K562 (cell line): ENCODE results near the gene PTPN9. TPM values are rescaled to one million over a fixed set of nuclear protein-coding genes. Genes with fewer than 3 reads are reported as not detected.

Source experiments
- FOS ChIP-seq: IDR thresholded peaks from 3 replicates; pipeline ENCODE4 v1.6.1; 2011; ENCODE audit not compliant: insufficient read length; ENCODE audit errors: extremely low read depth
- FOXJ2 ChIP-seq: fragments of 200-800 bp; sonication (Bioruptor generic); IDR thresholded peaks from 2 replicates; pipeline ENCODE4 v1.6.1; 2016; ENCODE audit warnings: missing genetic modification characterization, missing compliant biosample characterization
- HMGXB4 ChIP-seq: sonication (generic); formaldehyde crosslinking; IDR thresholded peaks from 2 replicates; pipeline ENCODE4 v1.8.1; 2023; ENCODE audit warnings: mild to moderate bottlenecking, missing genetic modification reagents
- JUND ChIP-seq, 2 experiments: IDR thresholded peaks; 2 replicates in 1 of 2; 3 replicates in 1 of 2; pipeline ENCODE4 v1.6.1; 2011; ENCODE audit warnings: borderline replicate concordance in 2 of 2, low read depth in 2 of 2, low read length in 2 of 2, improper control_type of control experiment in 1 of 2, missing biosample characterization in 1 of 2, missing genetic modification characterization in 1 of 2, missing genetic modification reagents in 1 of 2
- KDM4B ChIP-seq, 2 experiments: fragments of 450-650 bp in 1 of 2; sonication (generic) in 1 of 2; IDR thresholded peaks; 2 replicates each; pipeline ENCODE4 v1.6.1; 2016 to 2017; ENCODE audit warnings: borderline replicate concordance in 2 of 2, antibody characterized with exemption in 1 of 2, low read depth in 1 of 2, mild to moderate bottlenecking in 1 of 2
- MEF2A ChIP-seq: IDR thresholded peaks from 2 replicates; pipeline ENCODE4 v1.6.1; 2011; ENCODE audit warnings: low read depth, mild to moderate bottlenecking, low read length, moderate library complexity; ENCODE audit not compliant: control insufficient read depth
- MYBL2 ChIP-seq, 2 experiments: fragments of 450-650 bp in 1 of 2; sonication (generic) in 1 of 2; formaldehyde crosslinking in 1 of 2; IDR thresholded peaks; 2 replicates each; pipeline versions ENCODE4 v1.6.1 to v1.8.1; 2017 to 2022; ENCODE audit warnings: borderline replicate concordance in 1 of 2, inconsistent platforms in 1 of 2, low read depth in 1 of 2, mild to moderate bottlenecking in 1 of 2, missing genetic modification reagents in 1 of 2, moderate library complexity in 1 of 2
- POLR2G ChIP-seq: fragments of 200-400 bp; formaldehyde crosslinking; IDR thresholded peaks from 2 replicates; pipeline ENCODE4 v1.6.1; 2017; ENCODE audit warnings: low read depth, mild to moderate bottlenecking, antibody characterized with exemption, low read length, moderate library complexity
- ZNF24 ChIP-seq: fragments of 450-650 bp; IDR thresholded peaks from 2 replicates; pipeline ENCODE4 v1.6.1; 2016
- polyA plus RNA-seq, 8 experiments: library from polyadenylated mRNA; depleted of rRNA in 4 of 8; stranded (reverse) in 5 of 8; unstranded in 3 of 8; fragments of >200 nt; fragmentation: Nextera tagmentation in 2 of 8; fragmentation: Illumina TruSeq in 1 of 8; extraction: Ambion mirVana in 2 of 8; extraction: Trizol in 1 of 8; gene quantifications; 2 replicates each; pipeline versions ENCODE4 v1.2.1 to v1.2.3, GENCODE V29; 2011 to 2014; ENCODE audit warnings: inconsistent platforms in 1 of 8, missing spikeins in 1 of 8
- total RNA-seq, 7 experiments: library from RNA; depleted of rRNA in 6 of 7; stranded (reverse); fragments of >200 nt in 6 of 7; fragmentation: Illumina TruSeq in 2 of 7; extraction: Trizol in 2 of 7; gene quantifications; 2 replicates each; pipeline versions ENCODE4 v1.2.1 to v1.2.3, GENCODE V29; 2011 to 2021; ENCODE audit warnings: low replicate concordance in 1 of 7
- TF ChIP-seq, protein P1 (sequence below): fragments of 450-650 bp; IDR thresholded peaks from 2 replicates; pipeline ENCODE4 v1.7.1; 2018; ENCODE audit warnings: mild to moderate bottlenecking, low read depth; ENCODE audit not compliant: partially characterized antibody
- TF ChIP-seq, protein P2 (sequence below): sonication (generic); formaldehyde crosslinking; IDR thresholded peaks from 2 replicates; pipeline ENCODE4 v1.8.1; 2022; ENCODE audit warnings: missing genetic modification reagents
- TF ChIP-seq, protein P3 (sequence below): sonication (generic); formaldehyde crosslinking; IDR thresholded peaks from 2 replicates; pipeline ENCODE4 v1.8.1; 2023; ENCODE audit warnings: missing genetic modification reagents, mild to moderate bottlenecking, borderline replicate concordance

The PTPN9 gene
- total and polyA plus RNA-seq, 9 of the 15 experiments (the other 6 are each of a cell fraction or from before 2014, with no cell fraction given), result 5.0 to 24.0 (median 14.2) TPM

- TF ChIP-seq, protein P1, sequence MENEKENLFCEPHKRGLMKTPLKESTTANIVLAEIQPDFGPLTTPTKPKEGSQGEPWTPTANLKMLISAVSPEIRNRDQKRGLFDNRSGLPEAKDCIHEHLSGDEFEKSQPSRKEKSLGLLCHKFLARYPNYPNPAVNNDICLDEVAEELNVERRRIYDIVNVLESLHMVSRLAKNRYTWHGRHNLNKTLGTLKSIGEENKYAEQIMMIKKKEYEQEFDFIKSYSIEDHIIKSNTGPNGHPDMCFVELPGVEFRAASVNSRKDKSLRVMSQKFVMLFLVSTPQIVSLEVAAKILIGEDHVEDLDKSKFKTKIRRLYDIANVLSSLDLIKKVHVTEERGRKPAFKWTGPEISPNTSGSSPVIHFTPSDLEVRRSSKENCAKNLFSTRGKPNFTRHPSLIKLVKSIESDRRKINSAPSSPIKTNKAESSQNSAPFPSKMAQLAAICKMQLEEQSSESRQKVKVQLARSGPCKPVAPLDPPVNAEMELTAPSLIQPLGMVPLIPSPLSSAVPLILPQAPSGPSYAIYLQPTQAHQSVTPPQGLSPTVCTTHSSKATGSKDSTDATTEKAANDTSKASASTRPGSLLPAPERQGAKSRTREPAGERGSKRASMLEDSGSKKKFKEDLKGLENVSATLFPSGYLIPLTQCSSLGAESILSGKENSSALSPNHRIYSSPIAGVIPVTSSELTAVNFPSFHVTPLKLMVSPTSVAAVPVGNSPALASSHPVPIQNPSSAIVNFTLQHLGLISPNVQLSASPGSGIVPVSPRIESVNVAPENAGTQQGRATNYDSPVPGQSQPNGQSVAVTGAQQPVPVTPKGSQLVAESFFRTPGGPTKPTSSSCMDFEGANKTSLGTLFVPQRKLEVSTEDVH, result no peak
- TF ChIP-seq HMGXB4 (CRISPR knock-in tag) (no peak), FOS (no peak), MYBL2 (IDR thresholded peaks at IDR 0.05; ENCODE audit: low read depth) (no peak), MYBL2 (CRISPR knock-in tag; IDR thresholded peaks at IDR 0.05; ENCODE audit: borderline replicate concordance) (no peak), JUND (IDR thresholded peaks at IDR 0.05; ENCODE audit: borderline replicate concordance, low read depth, low read length) (no peak), JUND (tag; IDR thresholded peaks at IDR 0.05; ENCODE audit: borderline replicate concordance, low read depth, low read length) (no peak), FOXJ2 (tag) (no peak), ZNF24 (no peak), MEF2A (no peak), POLR2G (no peak), KDM4B (IDR thresholded peaks at IDR 0.05; ENCODE audit: borderline replicate concordance in 2 of 2, low read depth in 1 of 2) (no peak)
- TF ChIP-seq, protein P2, sequence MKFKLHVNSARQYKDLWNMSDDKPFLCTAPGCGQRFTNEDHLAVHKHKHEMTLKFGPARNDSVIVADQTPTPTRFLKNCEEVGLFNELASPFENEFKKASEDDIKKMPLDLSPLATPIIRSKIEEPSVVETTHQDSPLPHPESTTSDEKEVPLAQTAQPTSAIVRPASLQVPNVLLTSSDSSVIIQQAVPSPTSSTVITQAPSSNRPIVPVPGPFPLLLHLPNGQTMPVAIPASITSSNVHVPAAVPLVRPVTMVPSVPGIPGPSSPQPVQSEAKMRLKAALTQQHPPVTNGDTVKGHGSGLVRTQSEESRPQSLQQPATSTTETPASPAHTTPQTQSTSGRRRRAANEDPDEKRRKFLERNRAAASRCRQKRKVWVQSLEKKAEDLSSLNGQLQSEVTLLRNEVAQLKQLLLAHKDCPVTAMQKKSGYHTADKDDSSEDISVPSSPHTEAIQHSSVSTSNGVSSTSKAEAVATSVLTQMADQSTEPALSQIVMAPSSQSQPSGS (CRISPR knock-in tag), result no peak
- TF ChIP-seq, protein P3, sequence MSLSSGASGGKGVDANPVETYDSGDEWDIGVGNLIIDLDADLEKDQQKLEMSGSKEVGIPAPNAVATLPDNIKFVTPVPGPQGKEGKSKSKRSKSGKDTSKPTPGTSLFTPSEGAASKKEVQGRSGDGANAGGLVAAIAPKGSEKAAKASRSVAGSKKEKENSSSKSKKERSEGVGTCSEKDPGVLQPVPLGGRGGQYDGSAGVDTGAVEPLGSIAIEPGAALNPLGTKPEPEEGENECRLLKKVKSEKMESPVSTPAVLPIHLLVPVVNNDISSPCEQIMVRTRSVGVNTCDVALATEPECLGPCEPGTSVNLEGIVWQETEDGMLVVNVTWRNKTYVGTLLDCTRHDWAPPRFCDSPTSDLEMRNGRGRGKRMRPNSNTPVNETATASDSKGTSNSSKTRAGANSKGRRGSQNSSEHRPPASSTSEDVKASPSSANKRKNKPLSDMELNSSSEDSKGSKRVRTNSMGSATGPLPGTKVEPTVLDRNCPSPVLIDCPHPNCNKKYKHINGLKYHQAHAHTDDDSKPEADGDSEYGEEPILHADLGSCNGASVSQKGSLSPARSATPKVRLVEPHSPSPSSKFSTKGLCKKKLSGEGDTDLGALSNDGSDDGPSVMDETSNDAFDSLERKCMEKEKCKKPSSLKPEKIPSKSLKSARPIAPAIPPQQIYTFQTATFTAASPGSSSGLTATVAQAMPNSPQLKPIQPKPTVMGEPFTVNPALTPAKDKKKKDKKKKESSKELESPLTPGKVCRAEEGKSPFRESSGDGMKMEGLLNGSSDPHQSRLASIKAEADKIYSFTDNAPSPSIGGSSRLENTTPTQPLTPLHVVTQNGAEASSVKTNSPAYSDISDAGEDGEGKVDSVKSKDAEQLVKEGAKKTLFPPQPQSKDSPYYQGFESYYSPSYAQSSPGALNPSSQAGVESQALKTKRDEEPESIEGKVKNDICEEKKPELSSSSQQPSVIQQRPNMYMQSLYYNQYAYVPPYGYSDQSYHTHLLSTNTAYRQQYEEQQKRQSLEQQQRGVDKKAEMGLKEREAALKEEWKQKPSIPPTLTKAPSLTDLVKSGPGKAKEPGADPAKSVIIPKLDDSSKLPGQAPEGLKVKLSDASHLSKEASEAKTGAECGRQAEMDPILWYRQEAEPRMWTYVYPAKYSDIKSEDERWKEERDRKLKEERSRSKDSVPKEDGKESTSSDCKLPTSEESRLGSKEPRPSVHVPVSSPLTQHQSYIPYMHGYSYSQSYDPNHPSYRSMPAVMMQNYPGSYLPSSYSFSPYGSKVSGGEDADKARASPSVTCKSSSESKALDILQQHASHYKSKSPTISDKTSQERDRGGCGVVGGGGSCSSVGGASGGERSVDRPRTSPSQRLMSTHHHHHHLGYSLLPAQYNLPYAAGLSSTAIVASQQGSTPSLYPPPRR, result no peak
These were observed 13.8 kb downstream of the PTPN9 start (continued) for GRCh38 chr15:75565062-75565970.
